Skeletal muscle satellite cell (primary cell): ENCODE measurements around the gene FKBP5.

Experiments used
- H3K27me3 ChIP-seq: 2 replicates; pipeline ENCODE4 v1.7.0; 2013; ENCODE audit warnings: low read length; ENCODE audit not compliant: control insufficient read depth, insufficient read depth
- H3K36me3 ChIP-seq: 2 replicates; pipeline ENCODE4 v1.7.0; 2013; ENCODE audit warnings: mild to moderate bottlenecking, control low read depth, low read length; ENCODE audit not compliant: insufficient read depth
- H3K4me1 ChIP-seq: 2 replicates; pipeline ENCODE4 v1.7.0; 2013; ENCODE audit warnings: low read length; ENCODE audit not compliant: control insufficient read depth, insufficient read depth
- H3K4me2 ChIP-seq: 2 replicates; pipeline ENCODE4 v1.7.0; 2013; ENCODE audit warnings: mild to moderate bottlenecking, low read length
- H3K4me3 ChIP-seq: 2 replicates; pipeline ENCODE4 v1.7.0; 2013; ENCODE audit warnings: low read length
- H3K9ac ChIP-seq: 2 replicates; pipeline ENCODE4 v1.7.0; 2013; ENCODE audit warnings: mild to moderate bottlenecking, low read depth, low read length, moderate library complexity
- H3K9me3 ChIP-seq: replicated peaks from 2 replicates; pipeline ENCODE4 v1.7.0; 2013; ENCODE audit warnings: mild to moderate bottlenecking, control low read depth, low read length

Gene FKBP5

DNA sequence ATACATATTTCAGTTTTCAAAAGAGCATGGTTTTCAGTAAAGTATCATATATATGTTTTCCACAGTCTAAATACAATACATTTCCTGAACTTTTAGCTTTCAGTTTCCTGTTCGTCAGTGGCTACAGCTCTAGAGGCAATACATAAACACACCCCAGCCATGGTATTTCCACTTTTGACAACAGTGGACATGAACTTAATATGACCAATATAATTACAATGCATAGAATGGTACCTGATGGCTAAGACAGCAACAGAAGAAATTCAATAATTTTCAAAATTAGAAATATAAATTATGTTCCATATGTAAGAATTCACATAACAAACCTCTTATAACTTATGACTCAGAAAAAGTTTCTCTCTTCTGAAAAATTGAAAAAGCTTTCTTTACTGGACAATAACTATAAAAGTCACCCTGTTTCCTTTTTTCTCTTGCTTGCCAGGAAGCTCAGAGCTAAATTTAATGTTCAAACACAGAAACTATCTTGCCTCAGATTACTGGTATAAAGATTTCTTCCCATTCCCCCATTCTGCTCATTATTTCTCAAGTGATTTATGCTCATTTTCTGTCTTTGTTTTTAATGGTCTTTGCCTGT lies 19.2 kb downstream of the FKBP5 start:
- Histone ChIP-seq H3K9me3 (no peaks in the 10 kb centered on the region), H3K36me3 (peaks cover 13% of the 10 kb centered on the region), H3K9ac (peak overlapping the region; percentile 45), H3K4me2 (peak overlapping the region; percentile 54), H3K4me3 (peak overlapping the region; percentile 3), H3K27me3 (no peaks in the 10 kb centered on the region), H3K4me1 (peaks cover 46% of the 10 kb centered on the region)

DNA sequence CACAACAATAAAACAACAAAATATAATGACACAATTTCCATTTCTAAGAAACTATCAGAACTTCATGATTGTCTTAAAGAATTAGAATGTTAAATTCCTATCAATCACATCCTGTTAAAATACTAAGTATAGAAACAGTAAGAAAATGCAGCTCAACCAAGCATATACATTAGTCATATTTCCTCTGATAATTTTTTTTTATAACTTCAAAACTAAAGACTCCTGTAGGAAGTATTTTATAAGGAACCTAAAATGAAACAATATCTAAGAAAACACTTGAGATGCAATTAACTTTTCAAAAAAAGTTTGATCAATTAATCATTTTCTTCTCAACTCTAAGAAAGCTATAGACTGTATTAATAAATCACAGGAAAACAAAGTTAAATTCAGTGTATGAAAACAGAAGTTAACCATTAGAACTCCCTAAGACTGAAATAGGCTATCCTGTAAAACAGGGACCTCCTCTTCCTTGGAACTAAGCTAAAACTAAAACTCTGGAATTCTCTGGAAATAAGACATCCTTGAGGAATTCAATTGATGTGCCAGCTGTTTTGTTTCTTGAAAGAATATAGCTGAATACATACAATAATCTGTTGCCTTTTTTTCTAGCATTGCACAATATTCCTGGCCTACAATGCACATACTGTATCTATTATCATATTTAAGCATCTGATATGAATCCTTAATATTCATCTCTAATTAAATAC lies 19.8 kb downstream of the FKBP5 start:
- H3K4me3 ChIP-seq = peak overlapping the region; percentile 3
- H3K9me3 ChIP-seq = no peaks in the 10 kb centered on the region
- no peaks in the 10 kb centered on the region for H3K27me3 ChIP-seq
- peaks cover 50% of the 10 kb centered on the region for H3K4me1 ChIP-seq
- H3K4me2 ChIP-seq = peak overlapping the region; percentile 54
- H3K36me3 ChIP-seq = peaks cover 9% of the 10 kb centered on the region
- H3K9ac ChIP-seq = peak overlapping the region; percentile 45

DNA sequence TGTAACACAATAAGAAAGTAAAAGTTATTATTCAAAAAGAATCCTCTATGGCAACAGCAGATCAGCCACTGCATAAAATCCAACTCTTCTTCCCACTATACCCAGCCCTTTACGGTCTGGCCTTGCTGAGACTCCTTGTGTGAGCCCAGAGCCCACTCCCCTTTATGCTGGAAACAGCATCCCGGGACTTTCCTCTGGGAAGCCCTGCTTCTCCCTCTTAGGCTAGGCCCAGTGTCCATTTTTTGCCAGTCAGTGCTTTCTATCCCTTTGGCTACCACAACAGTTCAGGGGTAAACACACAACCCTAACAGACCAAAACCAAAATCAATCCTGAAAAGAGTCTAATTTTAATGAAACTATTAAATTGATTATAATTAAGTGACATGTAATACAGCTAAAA lies 20.6 kb downstream of the FKBP5 start:
- peaks cover 55% of the 10 kb centered on the region for H3K4me1 ChIP-seq
- H3K9ac ChIP-seq = peak overlapping the region; percentile 45
- no peak overlapping the region for H3K4me3 ChIP-seq
- H3K36me3 ChIP-seq = peaks cover 7% of the 10 kb centered on the region
- H3K27me3 ChIP-seq = no peaks in the 10 kb centered on the region
- no peaks in the 10 kb centered on the region for H3K9me3 ChIP-seq
- peak overlapping the region; percentile 54 for H3K4me2 ChIP-seq

DNA sequence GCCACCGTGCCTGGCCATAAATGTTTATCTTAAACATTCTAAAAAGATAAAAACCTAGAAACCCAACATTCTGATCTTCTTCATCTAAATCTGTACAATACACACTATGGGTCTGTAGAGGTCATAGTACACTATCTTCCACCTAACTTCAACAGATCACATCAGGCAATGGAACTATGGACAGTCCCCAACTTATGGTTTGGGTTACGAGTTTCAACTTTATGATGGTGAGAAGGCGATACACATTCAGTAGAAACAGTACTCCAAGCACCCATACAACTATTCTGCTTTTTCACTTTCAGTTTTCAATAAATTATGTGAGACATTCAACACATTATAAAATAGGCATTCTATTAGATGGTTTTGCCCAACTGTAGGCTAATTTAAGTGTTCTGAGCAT lies 23.1 kb downstream of the FKBP5 start:
- no peaks in the 10 kb centered on the region for H3K9me3 ChIP-seq
- no peak overlapping the region for H3K4me3 ChIP-seq
- peaks cover 66% of the 10 kb centered on the region for H3K4me1 ChIP-seq
- no peak overlapping the region for H3K9ac ChIP-seq
- H3K27me3 ChIP-seq = no peaks in the 10 kb centered on the region
- no peak overlapping the region for H3K4me2 ChIP-seq
- H3K36me3 ChIP-seq = peaks cover 4% of the 10 kb centered on the region

DNA sequence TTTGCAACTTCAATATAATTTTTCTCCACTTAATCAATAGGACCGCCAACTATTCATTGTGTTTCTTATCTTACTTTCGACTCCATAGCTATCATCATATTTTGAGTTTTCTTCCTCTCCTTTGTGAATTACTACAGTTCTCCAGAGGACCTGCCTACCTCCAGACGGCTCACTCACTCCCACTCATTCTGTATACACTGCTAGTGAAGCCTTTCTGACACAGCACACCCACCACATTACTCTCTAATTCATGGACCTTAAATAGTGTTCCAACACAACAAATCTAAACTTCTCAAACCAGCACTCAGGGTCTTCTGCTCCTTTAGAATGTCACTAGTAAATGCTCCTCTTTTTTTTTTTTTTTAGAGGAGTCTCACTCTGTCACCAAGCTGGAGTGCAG lies 23.8 kb downstream of the FKBP5 start:
- Histone ChIP-seq H3K4me2 (peak overlapping the region; percentile 69), H3K36me3 (peaks cover 4% of the 10 kb centered on the region), H3K27me3 (no peaks in the 10 kb centered on the region), H3K9me3 (no peaks in the 10 kb centered on the region), H3K4me3 (no peak overlapping the region), H3K9ac (peak overlapping the region; percentile 66), H3K4me1 (peaks cover 61% of the 10 kb centered on the region)

DNA sequence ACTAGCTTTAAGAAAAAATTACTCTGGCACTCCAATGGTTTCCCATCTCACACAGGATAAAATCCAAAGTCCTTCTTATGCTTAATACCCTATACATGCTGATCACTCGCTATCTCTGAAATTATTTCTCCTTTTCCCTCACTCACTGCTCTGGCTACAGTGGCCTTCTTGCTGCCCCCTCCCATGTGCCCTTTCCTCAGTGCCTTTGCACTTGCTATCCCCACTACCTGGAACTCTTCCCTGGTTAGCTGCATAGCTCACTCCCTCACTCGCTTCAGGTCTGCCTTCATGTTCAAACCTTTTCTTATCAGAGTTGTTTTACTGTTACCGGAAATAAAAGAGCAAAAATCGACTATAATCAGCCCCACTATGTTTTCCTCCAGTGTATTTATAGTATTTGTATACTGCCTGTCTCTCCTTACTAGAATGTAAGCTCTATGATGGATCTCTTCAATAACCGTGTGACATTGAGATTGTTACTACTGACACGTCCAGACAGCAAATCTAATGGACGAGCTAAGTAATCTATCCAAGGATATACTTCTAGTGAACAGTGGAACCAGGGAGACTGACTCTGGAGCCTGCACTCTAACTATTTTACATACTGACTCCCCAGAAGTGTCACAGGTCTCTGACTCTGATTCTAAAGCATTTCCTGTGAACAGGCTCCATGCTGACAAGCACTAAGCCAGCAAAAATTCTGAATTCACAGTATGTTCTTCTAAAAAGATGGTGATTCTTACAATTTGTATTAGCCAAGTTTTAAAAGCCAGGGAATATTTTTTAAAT lies 25.1 kb downstream of the FKBP5 start:
- H3K9me3 ChIP-seq = no peaks in the 10 kb centered on the region
- H3K4me3 ChIP-seq = peak overlapping the region; percentile 18
- H3K27me3 ChIP-seq = no peaks in the 10 kb centered on the region
- H3K4me2 ChIP-seq = peak overlapping the region; percentile 69
- H3K36me3 ChIP-seq = peaks cover 4% of the 10 kb centered on the region
- H3K4me1 ChIP-seq = peaks cover 48% of the 10 kb centered on the region
- peak overlapping the region; percentile 66 for H3K9ac ChIP-seq

DNA sequence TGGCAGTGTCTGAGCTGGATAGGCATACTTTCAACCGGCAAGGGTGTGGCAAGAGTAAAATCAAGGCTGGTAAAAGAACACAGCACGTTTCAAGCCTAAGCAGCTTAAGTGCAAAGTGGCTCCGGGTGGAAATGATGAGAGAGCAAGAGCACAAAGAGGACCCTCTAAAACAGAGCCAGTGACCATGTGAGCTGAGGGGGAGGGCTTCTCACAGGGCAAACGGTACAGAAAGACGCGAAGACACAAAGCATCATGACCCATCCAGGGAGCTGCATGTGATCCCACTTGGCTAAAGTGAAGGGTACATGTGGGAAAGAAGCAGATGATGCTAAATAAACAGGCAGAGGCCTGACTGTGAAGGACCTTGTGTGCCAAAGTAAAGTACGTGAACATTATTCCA lies 25.7 kb downstream of the FKBP5 start:
- H3K36me3 ChIP-seq = peaks cover 4% of the 10 kb centered on the region
- H3K4me2 ChIP-seq = peak overlapping the region; percentile 69
- peak overlapping the region; percentile 18 for H3K4me3 ChIP-seq
- no peaks in the 10 kb centered on the region for H3K9me3 ChIP-seq
- no peaks in the 10 kb centered on the region for H3K27me3 ChIP-seq
- H3K4me1 ChIP-seq = peaks cover 41% of the 10 kb centered on the region
- peak overlapping the region; percentile 66 for H3K9ac ChIP-seq

DNA sequence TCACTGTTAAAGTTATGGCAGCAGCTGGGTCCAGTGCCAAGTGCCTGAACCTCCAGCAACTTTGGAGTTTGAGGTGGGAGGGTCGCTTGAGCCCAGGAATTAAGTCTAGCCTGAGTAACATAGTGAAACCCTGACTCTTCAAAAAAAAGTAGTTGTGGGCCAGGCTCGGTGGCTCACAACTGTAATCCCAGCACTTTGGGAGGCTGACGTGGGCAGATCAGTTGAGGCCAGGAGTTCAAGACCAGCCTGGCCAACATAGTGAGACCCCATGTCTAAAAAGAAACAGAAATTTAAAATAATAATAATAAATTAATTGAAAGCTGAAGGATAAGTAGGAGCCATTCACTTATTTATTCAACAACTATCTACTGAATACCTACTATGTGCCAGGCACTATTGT lies 33.8 kb downstream of the FKBP5 start:
- H3K36me3 ChIP-seq = peaks cover 23% of the 10 kb centered on the region
- H3K27me3 ChIP-seq = no peaks in the 10 kb centered on the region
- no peak overlapping the region for H3K4me2 ChIP-seq
- H3K9ac ChIP-seq = no peak overlapping the region
- no peaks in the 10 kb centered on the region for H3K9me3 ChIP-seq
- H3K4me3 ChIP-seq = no peak overlapping the region
- peaks cover 3% of the 10 kb centered on the region for H3K4me1 ChIP-seq

DNA sequence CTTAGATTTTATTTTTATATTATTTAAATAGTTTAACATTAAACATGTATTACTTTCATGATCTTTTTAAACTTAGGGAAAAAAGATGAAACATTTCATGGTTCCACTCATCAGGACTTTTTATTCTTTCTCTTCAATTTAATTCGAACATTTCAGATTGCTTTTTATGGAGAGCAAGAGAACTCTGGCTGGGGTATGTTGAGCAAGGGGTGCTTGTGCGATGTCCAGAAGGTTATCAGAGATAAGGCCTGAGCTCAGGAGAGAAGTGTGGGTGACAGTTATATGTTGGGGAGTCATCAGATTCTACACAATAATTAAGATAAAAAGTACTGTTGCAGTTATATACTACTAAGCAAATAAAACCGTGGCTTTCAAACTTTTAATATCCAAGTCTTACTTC lies 37.5 kb downstream of the FKBP5 start:
- H3K36me3 ChIP-seq = peaks cover 35% of the 10 kb centered on the region
- H3K4me1 ChIP-seq = peaks cover 7% of the 10 kb centered on the region
- H3K9me3 ChIP-seq = no peaks in the 10 kb centered on the region
- H3K27me3 ChIP-seq = no peaks in the 10 kb centered on the region
- H3K9ac ChIP-seq = no peak overlapping the region
- no peak overlapping the region for H3K4me3 ChIP-seq
- H3K4me2 ChIP-seq = no peak overlapping the region

DNA sequence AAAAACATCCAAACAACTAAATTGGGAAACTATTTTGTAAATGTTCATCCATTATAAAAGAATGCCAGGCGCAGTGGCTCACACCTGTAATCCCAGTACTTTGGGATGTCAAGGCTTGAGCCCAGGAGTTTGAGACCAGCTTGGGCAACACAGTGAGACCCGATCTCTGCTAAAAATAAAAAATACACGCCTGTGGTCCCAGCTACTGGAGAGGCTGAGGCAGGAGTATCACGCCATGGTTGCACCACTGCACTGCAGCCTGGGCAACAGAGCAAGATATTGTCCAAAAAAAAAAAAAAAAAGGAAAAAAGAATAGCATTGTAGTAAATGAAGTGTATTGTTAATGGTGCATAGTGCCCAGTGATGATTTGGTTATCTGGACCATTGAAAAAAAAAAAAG lies 38.7 kb downstream of the FKBP5 start:
- Histone ChIP-seq H3K4me2 (no peak overlapping the region), H3K9me3 (no peaks in the 10 kb centered on the region), H3K4me3 (no peak overlapping the region), H3K9ac (no peak overlapping the region), H3K4me1 (peaks cover 7% of the 10 kb centered on the region), H3K36me3 (peaks cover 38% of the 10 kb centered on the region), H3K27me3 (no peaks in the 10 kb centered on the region)

DNA sequence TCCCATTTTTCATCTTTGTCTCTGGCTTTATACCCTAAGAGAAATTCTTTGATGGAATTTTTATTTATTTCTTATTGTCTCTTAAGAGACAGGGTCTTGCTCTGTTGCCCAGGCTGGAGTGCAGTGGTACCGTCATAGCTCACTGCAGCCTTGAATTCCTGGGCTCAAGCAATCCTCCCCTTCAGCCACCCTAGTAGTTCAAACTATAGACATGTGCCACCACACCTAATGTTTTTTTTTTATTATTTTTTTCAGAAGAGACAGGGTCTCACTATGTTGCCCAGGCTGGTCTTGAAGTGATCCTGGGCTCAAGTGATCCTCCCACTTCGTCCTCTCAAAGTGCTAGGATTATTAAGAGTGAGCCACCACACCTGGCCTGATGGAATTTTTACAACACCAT lies 40.5 kb downstream of the FKBP5 start:
- Histone ChIP-seq H3K27me3 (no peaks in the 10 kb centered on the region), H3K4me1 (peaks cover 13% of the 10 kb centered on the region), H3K4me3 (no peak overlapping the region), H3K36me3 (peaks cover 48% of the 10 kb centered on the region), H3K4me2 (no peak overlapping the region), H3K9ac (no peak overlapping the region), H3K9me3 (no peaks in the 10 kb centered on the region)
